ENCODE data around the gene WNT3.
"Not testable (repeated sequence)": the region's sequence is repeated elsewhere in the genome, so short reads cannot be mapped to it uniquely, and the experiment has no call there.

Gene WNT3

DNA sequence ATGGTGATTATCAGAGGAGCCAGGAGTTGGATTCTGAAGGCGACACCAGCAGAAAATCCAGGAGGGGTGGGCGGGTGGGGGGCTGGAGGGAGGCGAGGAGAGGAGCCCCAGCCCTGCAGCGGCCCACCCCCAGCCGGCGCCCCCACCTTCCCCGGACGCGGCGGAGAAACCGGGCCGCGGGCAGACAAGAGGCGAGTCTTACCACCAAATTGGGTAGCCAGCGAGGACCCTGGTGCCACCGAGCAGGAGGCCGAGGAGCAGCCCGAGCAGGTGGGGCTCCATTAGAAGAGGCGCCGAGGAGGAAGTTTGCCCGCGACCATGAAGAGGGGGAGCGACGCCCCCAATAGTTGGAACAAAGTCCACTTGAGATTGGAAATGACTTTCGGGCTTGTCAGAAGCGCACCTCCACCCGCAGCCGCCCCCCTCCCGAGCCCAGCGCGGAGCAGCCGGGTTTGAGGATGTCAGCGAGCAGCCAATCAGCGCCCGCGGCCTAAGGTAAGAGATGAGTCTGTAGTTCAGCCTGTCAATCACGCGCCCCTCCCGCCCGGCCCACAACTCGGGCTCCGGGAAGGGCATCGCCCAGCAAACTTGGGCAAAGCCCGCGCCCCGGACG, at the start of gene WNT3:
Gene WNT3, minus strand, starts transcription at position 377 of the 613 bp plus-strand sequence. Its CDS starts 95 bp downstream, at position 282.
- DNase-seq (ENCODE audit: low read depth): peak; percentile 44

DNA sequence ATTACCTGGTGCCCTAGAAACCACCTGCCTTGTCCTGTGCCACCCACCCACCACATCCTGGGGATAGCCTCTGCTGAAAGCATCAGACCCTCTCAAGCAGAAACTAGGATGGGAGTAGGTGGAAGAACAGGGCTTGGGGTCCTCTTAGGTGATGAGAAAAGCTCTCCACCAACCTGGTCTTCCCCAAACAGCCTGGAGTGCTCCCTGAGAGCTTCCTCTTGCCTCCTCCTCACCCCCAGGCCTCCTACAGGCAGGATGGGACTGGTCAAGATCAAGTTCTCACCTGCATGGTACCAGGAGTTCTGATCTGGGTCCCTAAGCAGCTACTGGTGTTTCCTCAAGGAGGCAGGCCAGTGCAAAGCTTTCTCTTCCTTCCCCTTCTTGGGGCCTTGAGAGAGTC, 48.3 kb upstream of the WNT3 start:
- DNase-seq (ENCODE audit: low read depth): no peak

DNA sequence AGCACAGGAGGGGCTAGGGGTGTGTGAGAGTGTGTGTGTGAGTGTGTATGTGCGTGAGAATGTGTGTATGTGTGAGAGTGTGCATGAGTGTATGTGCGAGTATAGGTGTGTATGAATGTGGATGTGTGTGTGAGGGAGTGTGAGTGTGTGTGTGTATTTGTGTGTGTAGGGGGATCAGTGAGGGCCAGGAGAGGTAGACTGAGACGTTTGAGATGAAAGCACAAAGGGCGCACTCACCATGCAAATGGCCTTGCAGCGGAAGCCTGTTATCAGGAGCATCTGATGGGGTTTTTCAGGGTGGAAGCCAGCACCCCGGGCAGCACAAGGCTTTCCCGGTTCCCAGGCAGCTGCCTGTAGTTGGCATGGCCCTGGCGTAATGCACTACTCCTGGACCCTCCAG, 47.8 kb upstream of the WNT3 start:
- DNase-seq (ENCODE audit: low read depth): no peak

DNA sequence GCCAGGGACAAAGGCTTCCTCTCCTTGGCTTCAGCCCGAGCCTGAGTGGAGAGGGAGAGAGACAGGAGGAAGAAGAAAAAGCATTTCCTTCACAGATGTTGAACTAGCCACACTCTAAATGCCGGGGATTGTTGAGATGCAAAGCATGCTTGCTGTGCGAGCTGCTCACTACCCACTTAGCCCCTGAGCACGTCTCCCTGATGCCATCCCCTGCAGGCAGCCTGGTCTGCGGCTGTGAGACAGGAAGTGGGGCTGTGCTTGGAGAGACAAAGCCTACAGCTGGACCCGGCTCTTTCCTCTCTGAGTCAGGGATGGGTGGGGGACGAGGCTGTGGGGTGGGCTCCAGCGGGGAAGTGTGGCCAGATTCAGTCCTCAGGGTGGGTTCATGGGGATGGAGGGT, 46.6 kb upstream of the WNT3 start:
- no peak for DNase-seq (ENCODE audit: low read depth)

GRCh38 chr17:46863383-46864121, 45.1 kb upstream of the WNT3 start:
- no peak for DNase-seq (ENCODE audit: low read depth)

DNA sequence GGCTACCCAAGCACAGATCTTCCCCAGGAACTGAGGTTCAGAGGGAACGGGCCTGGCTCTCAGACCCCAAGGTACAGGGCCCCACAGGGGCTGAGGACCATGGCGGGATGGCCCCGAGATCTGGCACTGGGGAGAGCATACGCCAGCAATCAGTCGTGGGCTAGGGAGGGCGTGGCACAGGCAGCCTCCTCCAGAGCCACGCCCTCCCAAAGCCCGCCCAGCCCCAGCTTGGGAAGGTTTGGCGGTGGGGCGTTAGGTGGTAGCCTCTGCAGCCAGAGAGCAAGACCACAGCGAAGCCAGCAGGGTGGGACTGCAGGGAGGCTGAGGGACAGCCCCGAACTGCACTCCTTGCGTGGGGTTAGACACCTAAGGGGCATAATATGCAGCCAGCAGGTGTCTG, 44.5 kb upstream of the WNT3 start:
- DNase-seq (ENCODE audit: low read depth): no peak

GRCh38 chr17:46859996-46860395, 41.5 kb upstream of the WNT3 start:
- no peak for DNase-seq (ENCODE audit: low read depth)

DNA sequence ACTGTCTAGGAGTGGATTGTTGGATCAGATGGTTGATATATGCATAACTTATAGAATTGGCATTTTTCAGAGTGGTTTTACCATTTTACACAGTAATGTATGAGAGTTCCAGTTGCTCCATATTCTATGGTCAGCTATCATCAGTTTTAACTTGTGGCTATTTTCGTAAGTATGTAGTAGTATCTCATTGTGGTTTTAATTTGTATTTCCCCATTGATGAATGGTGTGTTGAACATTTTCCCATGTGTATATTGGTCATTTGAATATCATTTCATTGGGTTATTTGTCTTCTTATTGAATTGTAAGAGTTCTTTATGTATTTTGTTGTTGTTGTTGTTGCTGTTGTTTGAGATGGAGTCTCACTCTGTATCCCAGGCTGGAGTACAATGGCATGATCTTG, 39.1 kb upstream of the WNT3 start:
- no peak for DNase-seq (ENCODE audit: low read depth)

GRCh38 chr17:46854948-46855347, 36.5 kb upstream of the WNT3 start:
- no peak for DNase-seq (ENCODE audit: low read depth)

GRCh38 chr17:46854515-46854914, 36.0 kb upstream of the WNT3 start:
- no peak for DNase-seq (ENCODE audit: low read depth)

DNA sequence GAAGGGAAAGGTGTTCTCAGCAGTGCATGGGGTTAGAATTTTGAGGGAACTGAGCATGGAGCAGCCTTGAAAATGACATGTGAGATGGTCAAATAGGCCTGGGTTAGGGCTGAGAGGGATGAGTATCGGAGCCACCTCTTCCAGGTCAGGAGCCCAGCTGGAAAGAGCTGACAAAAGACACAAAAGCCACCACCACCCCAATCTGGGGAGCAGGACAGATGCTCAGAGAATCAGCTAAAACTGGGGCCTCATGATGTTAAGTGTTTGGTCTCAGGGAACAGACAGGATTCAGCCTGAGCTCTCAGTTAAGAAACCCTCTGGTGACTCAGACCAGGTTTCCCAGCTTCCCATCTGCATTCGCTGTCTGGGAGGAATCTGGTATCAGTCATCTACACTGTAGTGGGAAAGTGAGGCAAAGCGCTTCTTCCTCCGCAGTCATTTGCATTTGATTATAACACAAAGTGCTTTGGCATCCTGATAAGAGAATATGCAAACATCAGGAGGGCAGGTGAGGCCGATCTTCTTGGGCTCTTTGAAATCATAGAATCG, 35.5 kb upstream of the WNT3 start:
- DNase-seq (ENCODE audit: low read depth): no peak

- DNase-seq (ENCODE audit: low read depth): no peak
These were observed 32.7 kb upstream of the WNT3 start, which contains the start of gene WNT9B for GRCh38 chr17:46851029-46851741. Gene WNT9B, plus strand, starts transcription at chr17:46851583. Its CDS starts 56 bp downstream, at chr17:46851639.

- DNase-seq (ENCODE audit: low read depth): no peak
These were observed 32.2 kb upstream of the WNT3 start for GRCh38 chr17:46850688-46851028.

DNA sequence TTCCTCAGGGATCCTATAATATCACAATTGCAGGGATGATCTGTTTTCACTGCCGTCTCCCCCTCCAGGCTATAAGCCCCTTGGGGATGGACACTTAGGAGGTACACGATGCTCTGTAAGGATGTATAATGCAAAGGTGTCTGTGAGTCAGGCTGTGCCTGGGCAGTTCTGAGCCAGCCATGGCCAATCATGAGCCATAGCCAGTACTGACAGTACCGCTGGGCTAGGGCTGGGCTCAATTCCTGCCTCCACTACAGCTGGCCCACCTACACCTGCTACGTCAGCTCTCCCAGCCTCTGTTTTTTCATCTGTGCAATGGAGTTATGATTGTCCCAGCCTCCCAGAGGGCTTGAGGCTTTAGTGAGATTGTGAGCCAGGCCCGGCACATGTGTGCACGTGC, 30.0 kb upstream of the WNT3 start:
- DNase-seq (ENCODE audit: low read depth): no peak

DNA sequence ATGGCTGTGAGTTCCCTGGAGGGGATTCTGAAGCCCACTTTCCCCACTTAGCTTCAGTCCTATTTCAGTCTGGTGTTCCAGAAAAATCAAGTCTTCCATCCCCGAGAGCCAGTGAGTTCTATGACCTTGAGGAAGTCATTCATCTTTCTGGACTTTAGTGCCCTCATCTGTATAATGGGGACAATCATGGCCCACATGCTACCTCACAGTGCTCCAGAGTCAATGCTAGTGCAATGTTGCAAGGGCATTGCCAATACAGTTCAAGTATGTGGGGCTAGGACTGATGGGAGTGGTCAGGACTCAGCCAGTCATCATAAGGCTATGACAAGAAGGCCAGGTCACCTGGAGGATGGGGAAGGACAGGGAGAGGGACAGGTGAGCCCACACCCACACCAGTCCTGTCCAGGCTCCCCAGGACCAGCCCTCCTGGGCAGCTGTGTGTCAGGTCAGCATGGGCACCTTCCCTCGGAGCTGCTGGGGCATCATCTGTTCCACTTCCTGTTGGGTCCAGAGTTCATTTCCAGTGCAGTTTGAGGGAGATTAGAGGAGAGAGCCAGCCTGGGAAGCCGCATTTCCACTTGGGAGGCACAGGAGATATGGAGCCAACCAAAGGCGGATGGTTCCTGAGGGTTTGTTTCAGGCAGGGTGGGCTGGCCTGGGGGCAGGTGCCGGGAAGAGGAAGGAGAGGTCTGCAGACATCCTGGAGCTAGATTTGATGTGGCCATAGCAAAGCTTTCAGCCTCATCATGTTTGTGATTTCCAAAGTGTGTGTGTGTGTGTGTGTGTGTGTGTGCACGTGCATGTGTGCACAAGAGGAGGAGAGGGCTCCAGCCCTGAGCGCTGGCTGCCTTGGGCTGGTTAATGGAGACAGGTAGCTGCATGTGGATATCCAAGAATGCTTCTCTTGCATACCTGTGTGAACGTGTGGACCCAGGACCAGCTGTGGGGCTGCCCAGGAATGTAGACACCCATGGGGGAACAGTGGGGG, 29.0 kb upstream of the WNT3 start:
- no peak for DNase-seq (ENCODE audit: low read depth)

- DNase-seq (ENCODE audit: low read depth): no peak
These were observed 24.3 kb upstream of the WNT3 start for GRCh38 chr17:46842835-46843234.

GRCh38 chr17:46841561-46842379, 23.3 kb upstream of the WNT3 start:
- no peak for DNase-seq (ENCODE audit: low read depth)

GRCh38 chr17:46840596-46840995, 22.1 kb upstream of the WNT3 start:
- DNase-seq (ENCODE audit: low read depth): not testable (repeated sequence)

DNA sequence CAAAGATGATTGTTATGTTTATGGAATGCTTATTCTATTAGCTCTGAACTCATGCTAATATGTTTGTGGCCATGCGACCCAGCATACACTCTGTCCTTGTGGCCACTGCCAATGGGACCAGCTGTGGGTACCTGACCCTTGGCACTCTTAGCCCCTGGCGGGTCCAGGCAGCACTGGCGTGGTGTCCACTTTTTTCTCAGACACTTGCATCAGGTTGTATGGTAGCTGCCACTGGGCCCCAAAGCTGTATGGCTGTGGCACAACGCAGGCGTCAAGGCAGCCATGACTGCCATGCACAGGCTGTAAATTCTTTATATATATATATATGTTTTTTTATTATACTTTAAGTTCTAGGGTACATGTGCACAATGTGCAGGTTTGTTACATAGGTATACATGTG, 20.7 kb upstream of the WNT3 start:
- DNase-seq (ENCODE audit: low read depth): no peak

GRCh38 chr17:46837521-46837920, 19.0 kb upstream of the WNT3 start:
- no peak for DNase-seq (ENCODE audit: low read depth)

DNA sequence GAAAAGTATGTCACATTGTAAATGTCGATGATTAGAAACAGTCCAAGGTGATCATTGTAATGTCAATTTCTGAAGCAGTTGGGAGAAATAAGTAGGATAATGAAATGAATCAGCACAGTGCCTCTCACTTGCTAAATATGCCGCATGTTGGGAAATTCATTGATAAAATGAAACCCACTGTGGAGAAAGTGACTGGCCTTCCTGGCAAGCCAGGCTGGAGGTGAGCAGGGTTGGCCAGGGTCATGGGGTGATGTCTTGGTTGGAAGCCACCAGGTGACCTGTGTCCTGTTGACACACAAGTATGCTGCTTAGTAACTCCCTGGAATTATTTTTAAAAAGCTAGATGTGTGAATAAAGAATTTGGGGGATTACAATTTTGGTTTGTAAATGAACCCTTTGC, 18.0 kb upstream of the WNT3 start:
- DNase-seq (ENCODE audit: low read depth): no peak

Measured in activated T-cell treated with anti-CD3 and anti-CD28 coated beads for 1 hour (primary cell).